Measurements from ENCODE around the gene CCDC39. TPM values are rescaled to one million over a fixed set of nuclear protein-coding genes. Genes with fewer than 3 reads are reported as not detected.
A peak's percentile ranks its signal among the peaks of the same experiment; 100 is the strongest.

The CCDC39 gene
- not detected for total RNA-seq

- Mint-ChIP-seq H3K4me3 (peak within 1 kb of the TSS; percentile 73), H3K4me1 (peaks cover 18% of the 10 kb centered on the region), H3K9me3 (no peaks in the 10 kb centered on the region), H3K27ac (no peak within 1 kb of the TSS), H3K36me3 (ENCODE audit: low read depth) (no peaks in the 10 kb centered on the region), H3K27me3 (peaks cover 52% of the 10 kb centered on the region)
- ChIA-PET POLR2A (no interaction called here), CTCF (no interaction called here)
- peak; percentile 67 for DNase-seq
These were observed at the start of gene CCDC39 for GRCh38 chr3:180679178-180680096. Gene CCDC39 (minus strand): TSS chr3:180679489. CDS start chr3:180679380, 109 bp downstream.

- CTCF ChIA-PET: no interaction called here
These were observed 40.7 kb upstream of the CCDC39 start for GRCh38 chr3:180720012-180720411.

GRCh38 chr3:180707896-180708295, 28.6 kb upstream of the CCDC39 start:
- ChIA-PET CTCF (no interaction called here), POLR2A (no interaction called here)
- no peaks in the 10 kb centered on the region for H3K36me3 Mint-ChIP-seq (ENCODE audit: low read depth)
- no peaks in the 10 kb centered on the region for H3K27me3 Mint-ChIP-seq
- no peaks in the 10 kb centered on the region for H3K9me3 Mint-ChIP-seq
- no peaks in the 10 kb centered on the region for H3K4me1 Mint-ChIP-seq
- DNase-seq: no peak
- H3K4me3 Mint-ChIP-seq: no peak overlapping the region
- H3K27ac Mint-ChIP-seq: no peak overlapping the region

More at GRCh38 chr3:180720012-180720411, 40.7 kb upstream of the CCDC39 start:
- Mint-ChIP-seq H3K36me3 (ENCODE audit: low read depth) (no peaks in the 10 kb centered on the region), H3K4me1 (no peaks in the 10 kb centered on the region), H3K9me3 (no peaks in the 10 kb centered on the region), H3K27me3 (no peaks in the 10 kb centered on the region), H3K27ac (no peak overlapping the region), H3K4me3 (no peak overlapping the region)
- no peak for DNase-seq
- POLR2A ChIA-PET: no interaction called here

GRCh38 chr3:180705619-180706018, 26.3 kb upstream of the CCDC39 start:
- Mint-ChIP-seq H3K27me3 (peaks cover under 1% of the 10 kb centered on the region), H3K4me1 (no peaks in the 10 kb centered on the region), H3K36me3 (ENCODE audit: low read depth) (no peaks in the 10 kb centered on the region), H3K4me3 (no peak overlapping the region), H3K27ac (no peak overlapping the region), H3K9me3 (no peaks in the 10 kb centered on the region)
- POLR2A ChIA-PET: no interaction called here
- no peak for DNase-seq
- CTCF ChIA-PET: no interaction called here

- ChIA-PET CTCF (no interaction called here), POLR2A (no interaction called here)
- Mint-ChIP-seq H3K4me1 (no peaks in the 10 kb centered on the region), H3K9me3 (no peaks in the 10 kb centered on the region), H3K27me3 (peaks cover 2% of the 10 kb centered on the region), H3K4me3 (no peak overlapping the region), H3K36me3 (ENCODE audit: low read depth) (no peaks in the 10 kb centered on the region), H3K27ac (no peak overlapping the region)
- no peak for DNase-seq
These were observed 25.2 kb upstream of the CCDC39 start for GRCh38 chr3:180704532-180704931.

- no peaks in the 10 kb centered on the region for H3K4me1 Mint-ChIP-seq
- CTCF ChIA-PET: no interaction called here
- POLR2A ChIA-PET: no interaction called here
- H3K27me3 Mint-ChIP-seq: peaks cover 2% of the 10 kb centered on the region
- H3K36me3 Mint-ChIP-seq (ENCODE audit: low read depth): no peaks in the 10 kb centered on the region
- no peak for DNase-seq
- H3K4me3 Mint-ChIP-seq: no peak overlapping the region
- H3K9me3 Mint-ChIP-seq: no peaks in the 10 kb centered on the region
- no peak overlapping the region for H3K27ac Mint-ChIP-seq
These were observed 21.7 kb upstream of the CCDC39 start for GRCh38 chr3:180700941-180701340.

- H3K9me3 Mint-ChIP-seq: no peaks in the 10 kb centered on the region
- H3K4me1 Mint-ChIP-seq: no peaks in the 10 kb centered on the region
- H3K27ac Mint-ChIP-seq: no peak overlapping the region
- DNase-seq: no peak
- ChIA-PET CTCF (no interaction called here), POLR2A (no interaction called here)
- H3K4me3 Mint-ChIP-seq: no peak overlapping the region
- no peaks in the 10 kb centered on the region for H3K36me3 Mint-ChIP-seq (ENCODE audit: low read depth)
- H3K27me3 Mint-ChIP-seq: peaks cover 6% of the 10 kb centered on the region
These were observed 19.5 kb upstream of the CCDC39 start for GRCh38 chr3:180698760-180699270.

GRCh38 chr3:180694321-180694720, 15.0 kb upstream of the CCDC39 start:
- POLR2A ChIA-PET: no interaction called here
- H3K9me3 Mint-ChIP-seq: no peaks in the 10 kb centered on the region
- peaks cover 11% of the 10 kb centered on the region for H3K27me3 Mint-ChIP-seq
- CTCF ChIA-PET: no interaction called here
- DNase-seq: no peak
- no peaks in the 10 kb centered on the region for H3K36me3 Mint-ChIP-seq (ENCODE audit: low read depth)
- no peaks in the 10 kb centered on the region for H3K4me1 Mint-ChIP-seq
- H3K4me3 Mint-ChIP-seq: no peak overlapping the region
- no peak overlapping the region for H3K27ac Mint-ChIP-seq

GRCh38 chr3:180693656-180694055, 14.4 kb upstream of the CCDC39 start:
- no peaks in the 10 kb centered on the region for H3K9me3 Mint-ChIP-seq
- CTCF ChIA-PET: no interaction called here
- no peak for DNase-seq
- H3K27me3 Mint-ChIP-seq: peaks cover 11% of the 10 kb centered on the region
- H3K27ac Mint-ChIP-seq: no peak overlapping the region
- no peaks in the 10 kb centered on the region for H3K4me1 Mint-ChIP-seq
- no peaks in the 10 kb centered on the region for H3K36me3 Mint-ChIP-seq (ENCODE audit: low read depth)
- no peak overlapping the region for H3K4me3 Mint-ChIP-seq
- POLR2A ChIA-PET: no interaction called here

- no peaks in the 10 kb centered on the region for H3K4me1 Mint-ChIP-seq
- ChIA-PET CTCF (no interaction called here), POLR2A (no interaction called here)
These were observed 10.8 kb upstream of the CCDC39 start for GRCh38 chr3:180690061-180690460.

GRCh38 chr3:180684807-180685206, 5.5 kb upstream of the CCDC39 start:
- Mint-ChIP-seq H3K27ac (no peak overlapping the region), H3K9me3 (no peaks in the 10 kb centered on the region), H3K36me3 (ENCODE audit: low read depth) (no peaks in the 10 kb centered on the region), H3K27me3 (peaks cover 38% of the 10 kb centered on the region), H3K4me3 (no peak overlapping the region), H3K4me1 (peaks cover 4% of the 10 kb centered on the region)
- ChIA-PET CTCF (interaction anchor here (1.1 kb wide), 1 partner anchor 10 kb away, joined by 3 read pairs; no protein-coding TSS in a partner anchor), POLR2A (no interaction called here)
- DNase-seq: no peak

More at GRCh38 chr3:180690061-180690460, 10.8 kb upstream of the CCDC39 start:
- Mint-ChIP-seq H3K27ac (no peak overlapping the region), H3K4me3 (no peak overlapping the region), H3K27me3 (peaks cover 22% of the 10 kb centered on the region), H3K36me3 (ENCODE audit: low read depth) (no peaks in the 10 kb centered on the region), H3K9me3 (no peaks in the 10 kb centered on the region)
- DNase-seq: no peak

GRCh38 chr3:180683816-180684215, 4.5 kb upstream of the CCDC39 start:
- Mint-ChIP-seq H3K27ac (no peak overlapping the region), H3K4me1 (peaks cover 14% of the 10 kb centered on the region), H3K9me3 (no peaks in the 10 kb centered on the region), H3K4me3 (no peak overlapping the region), H3K27me3 (peaks cover 48% of the 10 kb centered on the region), H3K36me3 (ENCODE audit: low read depth) (no peaks in the 10 kb centered on the region)
- DNase-seq: no peak
- POLR2A ChIA-PET: no interaction called here
- CTCF ChIA-PET: no interaction called here

GRCh38 chr3:180680097-180680430, 775 bp upstream of the CCDC39 start:
- peak; percentile 16 for DNase-seq
- Mint-ChIP-seq H3K4me3 (peak overlapping the region; percentile 73), H3K4me1 (peaks cover 18% of the 10 kb centered on the region), H3K36me3 (ENCODE audit: low read depth) (no peaks in the 10 kb centered on the region), H3K9me3 (no peaks in the 10 kb centered on the region), H3K27ac (no peak overlapping the region), H3K27me3 (peaks cover 52% of the 10 kb centered on the region)
- CTCF ChIA-PET: no interaction called here
- POLR2A ChIA-PET: no interaction called here

- peaks cover 46% of the 10 kb centered on the region for H3K27me3 Mint-ChIP-seq
- no peak overlapping the region for H3K27ac Mint-ChIP-seq
- CTCF ChIA-PET: interaction anchor here (0.6 kb wide), 2 partner anchors 311 to 1073 kb away, joined by 5 read pairs; partner anchors contain the start of gene DNAJC19
- POLR2A ChIA-PET: interaction anchor here (0.7 kb wide), 1 partner anchor 58 kb away, joined by 3 read pairs; no protein-coding TSS in a partner anchor
- no peak overlapping the region for H3K4me3 Mint-ChIP-seq
- DNase-seq: no peak
- no peaks in the 10 kb centered on the region for H3K36me3 Mint-ChIP-seq (ENCODE audit: low read depth)
- no peaks in the 10 kb centered on the region for H3K9me3 Mint-ChIP-seq
- H3K4me1 Mint-ChIP-seq: peaks cover 18% of the 10 kb centered on the region
These were observed 1.1 kb downstream of the CCDC39 start for GRCh38 chr3:180678231-180678630.

Data from activated CD4-positive, alpha-beta T cell treated with anti-CD3 and anti-CD28 coated beads, Interleukin-2, amount 10 ng/mL, durations not matched to agents 7 days and 5 days (primary cell).